OCI-LY1 (cell line): ENCODE measurements around the gene CBLB.

ENCODE experiments used
- H2AFZ ChIP-seq: fragments of 200-600 bp; sonication (generic), shearing (Covaris generic); 2 replicates; pipeline ENCODE4 v1.6.0; 2014; ENCODE audit warnings: antibody characterized with exemption, mild to moderate bottlenecking, low read length
- H3F3A ChIP-seq: fragments of 200-600 bp; sonication (generic), shearing (Covaris generic); 2 replicates; pipeline ENCODE4 v1.6.0; 2014; ENCODE audit warnings: mild to moderate bottlenecking, antibody characterized with exemption, low read length, moderate library complexity; ENCODE audit not compliant: insufficient read depth
- H3K27ac ChIP-seq: fragments of 200-600 bp; sonication (generic); 2 replicates; pipeline ENCODE4 v1.5.1; 2014; ENCODE audit warnings: low read length, mixed run types, mild to moderate bottlenecking, low read depth; ENCODE audit not compliant: poor library complexity, severe bottlenecking
- H3K27me3 ChIP-seq: fragments of 200-600 bp; sonication (generic); 2 replicates; pipeline ENCODE4 v1.6.0; 2014; ENCODE audit warnings: antibody characterized with exemption, mild to moderate bottlenecking, low read length, moderate library complexity; ENCODE audit not compliant: insufficient read depth
- H3K36me3 ChIP-seq: fragments of 200-600 bp; sonication (generic); 2 replicates; pipeline ENCODE4 v1.6.1; 2014; ENCODE audit warnings: mild to moderate bottlenecking, antibody characterized with exemption, low read length, moderate library complexity, mixed read lengths; ENCODE audit not compliant: insufficient read depth
- H3K4me1 ChIP-seq: fragments of 200-600 bp; sonication (generic); 2 replicates; pipeline ENCODE4 v1.5.1; 2014; ENCODE audit warnings: mild to moderate bottlenecking, low read length, moderate library complexity; ENCODE audit not compliant: insufficient read depth, severe bottlenecking
- H3K4me2 ChIP-seq: fragments of 200-600 bp; sonication (generic), shearing (Covaris generic); 2 replicates; pipeline ENCODE4 v1.6.1; 2014; ENCODE audit warnings: low read length
- H3K4me3 ChIP-seq: fragments of 200-600 bp; sonication (generic); 2 replicates; pipeline ENCODE4 v1.5.1; 2014; ENCODE audit warnings: low read length, low read depth, mild to moderate bottlenecking, mixed read lengths; ENCODE audit not compliant: poor library complexity, severe bottlenecking
- H3K79me2 ChIP-seq: fragments of 200-600 bp; shearing (Covaris generic); 2 replicates; pipeline ENCODE4 v1.6.1; 2016; ENCODE audit warnings: mixed run types, low read length, mixed read lengths; ENCODE audit not compliant: insufficient read depth
- H3K9ac ChIP-seq: fragments of 200-600 bp; sonication (generic), shearing (Covaris generic); 2 replicates; pipeline ENCODE4 v1.6.1; 2014; ENCODE audit warnings: mild to moderate bottlenecking, low read length, mixed read lengths
- H3K9me2 ChIP-seq: fragments of 200-600 bp; sonication (generic), shearing (Covaris generic); 2 replicates; pipeline ENCODE4 v1.6.1; 2014; ENCODE audit warnings: low read depth, mild to moderate bottlenecking, low read length, mixed read lengths
- H3K9me3 ChIP-seq: fragments of 200-600 bp; shearing (Covaris generic); 2 replicates; pipeline ENCODE4 v1.6.1; 2014; ENCODE audit warnings: low read length, mixed read lengths
- H4K20me1 ChIP-seq: fragments of 200-600 bp; sonication (generic), shearing (Covaris generic); 2 replicates; pipeline ENCODE4 v1.6.0; 2016; ENCODE audit warnings: mild to moderate bottlenecking, low read length; ENCODE audit not compliant: insufficient read depth
- EZH2 ChIP-seq: fragments of 200-600 bp; sonication (generic), shearing (Covaris generic); IDR thresholded peaks from 2 replicates; pipeline ENCODE4 v1.8.0; 2017; ENCODE audit warnings: borderline replicate concordance, mixed run types, mild to moderate bottlenecking, antibody characterized with exemption, low read length, moderate library complexity, mixed read lengths
- TF ChIP-seq, protein P1 (sequence below): fragments of 200-600 bp; sonication (generic), shearing (Covaris generic); IDR thresholded peaks from 2 replicates; pipeline ENCODE4 v1.5.1; 2017; ENCODE audit warnings: mild to moderate bottlenecking, antibody characterized with exemption, low read length, moderate library complexity, mixed read lengths

Gene CBLB

DNA sequence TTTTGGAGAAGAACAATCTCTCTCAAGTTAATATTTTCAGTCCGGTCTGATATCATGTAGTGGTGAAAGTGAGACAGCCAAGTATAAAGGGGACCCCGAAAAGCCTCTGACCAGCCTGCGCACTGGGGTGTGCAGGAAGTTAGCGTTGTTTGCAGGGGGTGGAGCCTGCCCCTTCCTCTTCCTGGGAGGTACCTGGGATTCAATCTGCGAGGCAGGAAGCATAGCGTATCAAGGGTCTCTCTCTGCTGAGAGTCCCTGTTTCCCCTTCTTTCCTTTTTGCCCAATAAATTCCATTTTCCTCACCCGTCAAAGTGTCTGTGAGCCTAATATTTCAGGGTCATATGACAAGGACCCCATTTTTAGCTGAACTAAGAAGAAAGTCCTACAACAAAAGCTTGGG lies 44.8 kb upstream of the CBLB start:
- TF ChIP-seq, protein P1, sequence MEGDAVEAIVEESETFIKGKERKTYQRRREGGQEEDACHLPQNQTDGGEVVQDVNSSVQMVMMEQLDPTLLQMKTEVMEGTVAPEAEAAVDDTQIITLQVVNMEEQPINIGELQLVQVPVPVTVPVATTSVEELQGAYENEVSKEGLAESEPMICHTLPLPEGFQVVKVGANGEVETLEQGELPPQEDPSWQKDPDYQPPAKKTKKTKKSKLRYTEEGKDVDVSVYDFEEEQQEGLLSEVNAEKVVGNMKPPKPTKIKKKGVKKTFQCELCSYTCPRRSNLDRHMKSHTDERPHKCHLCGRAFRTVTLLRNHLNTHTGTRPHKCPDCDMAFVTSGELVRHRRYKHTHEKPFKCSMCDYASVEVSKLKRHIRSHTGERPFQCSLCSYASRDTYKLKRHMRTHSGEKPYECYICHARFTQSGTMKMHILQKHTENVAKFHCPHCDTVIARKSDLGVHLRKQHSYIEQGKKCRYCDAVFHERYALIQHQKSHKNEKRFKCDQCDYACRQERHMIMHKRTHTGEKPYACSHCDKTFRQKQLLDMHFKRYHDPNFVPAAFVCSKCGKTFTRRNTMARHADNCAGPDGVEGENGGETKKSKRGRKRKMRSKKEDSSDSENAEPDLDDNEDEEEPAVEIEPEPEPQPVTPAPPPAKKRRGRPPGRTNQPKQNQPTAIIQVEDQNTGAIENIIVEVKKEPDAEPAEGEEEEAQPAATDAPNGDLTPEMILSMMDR = no peak
- no peak for TF ChIP-seq EZH2
- Histone ChIP-seq H3K4me2 (no peak overlapping the region), H3K9me3 (peaks cover 8% of the 10 kb centered on the region), H3K27ac (no peak overlapping the region), H2AFZ (no peak overlapping the region), H3K4me3 (no peak overlapping the region), H3K4me1 (no peaks in the 10 kb centered on the region), H3K36me3 (no peaks in the 10 kb centered on the region), H3K79me2 (no peaks in the 10 kb centered on the region), H4K20me1 (no peaks in the 10 kb centered on the region), H3F3A (no peaks in the 10 kb centered on the region), H3K9ac (no peak overlapping the region), H3K9me2 (no peaks in the 10 kb centered on the region), H3K27me3 (no peaks in the 10 kb centered on the region)

- no peaks in the 10 kb centered on the region for H3K9me2 ChIP-seq
- H3K4me2 ChIP-seq = no peak overlapping the region
- no peaks in the 10 kb centered on the region for H3F3A ChIP-seq
- no peaks in the 10 kb centered on the region for H3K36me3 ChIP-seq
- no peak overlapping the region for H3K9ac ChIP-seq
- H2AFZ ChIP-seq = no peak overlapping the region
- no peak for TF ChIP-seq EZH2
- TF ChIP-seq, protein P1 = no peak
- peaks cover 8% of the 10 kb centered on the region for H3K9me3 ChIP-seq
- H3K27ac ChIP-seq = no peak overlapping the region
- no peaks in the 10 kb centered on the region for H3K27me3 ChIP-seq
- no peaks in the 10 kb centered on the region for H3K79me2 ChIP-seq
- H4K20me1 ChIP-seq = no peaks in the 10 kb centered on the region
- H3K4me3 ChIP-seq = no peak overlapping the region
- peaks cover 2% of the 10 kb centered on the region for H3K4me1 ChIP-seq
These were observed 44.1 kb upstream of the CBLB start for GRCh38 chr3:105912891-105913290.

GRCh38 chr3:105911496-105911895 lies 42.7 kb upstream of the CBLB start:
- Histone ChIP-seq H3K4me3 (no peak overlapping the region), H2AFZ (no peak overlapping the region), H3F3A (no peaks in the 10 kb centered on the region), H4K20me1 (no peaks in the 10 kb centered on the region), H3K27me3 (no peaks in the 10 kb centered on the region), H3K9me3 (peaks cover 8% of the 10 kb centered on the region), H3K9me2 (no peaks in the 10 kb centered on the region), H3K79me2 (no peaks in the 10 kb centered on the region), H3K27ac (no peak overlapping the region), H3K4me1 (peaks cover 13% of the 10 kb centered on the region), H3K9ac (no peak overlapping the region), H3K4me2 (no peak overlapping the region), H3K36me3 (no peaks in the 10 kb centered on the region)
- no peak for TF ChIP-seq EZH2

GRCh38 chr3:105907777-105908176 lies 39.0 kb upstream of the CBLB start:
- TF ChIP-seq EZH2 = no peak
- TF ChIP-seq, protein P1 = no peak
- Histone ChIP-seq H3K27ac (no peak overlapping the region), H3K79me2 (no peaks in the 10 kb centered on the region), H3K36me3 (no peaks in the 10 kb centered on the region), H3K4me1 (peaks cover 13% of the 10 kb centered on the region), H3K4me3 (no peak overlapping the region), H3K27me3 (no peaks in the 10 kb centered on the region), H2AFZ (no peak overlapping the region), H3K9me3 (no peaks in the 10 kb centered on the region), H3K9me2 (no peaks in the 10 kb centered on the region), H3F3A (no peaks in the 10 kb centered on the region), H3K9ac (no peak overlapping the region), H3K4me2 (peak overlapping the region; percentile 33; the same call in 1 of the 2 replicates), H4K20me1 (no peaks in the 10 kb centered on the region)
